IMR-90 (cell line): ENCODE results near the gene UXS1. TPM values are rescaled to one million over a fixed set of nuclear protein-coding genes. Genes with fewer than 3 reads are reported as not detected.

Source experiments
- ATAC-seq: fragments of 200-7000 bp; cut with Tn5 transposase; 2 replicates; pipeline ENCODE4 v1.9.1; 2020; ENCODE audit warnings: low read depth, mild to moderate bottlenecking, moderate library complexity
- BruUV-seq: library from RNA; stranded (reverse); fragments of 400-500 nt; replicated peaks from 2 replicates; lab custom pipeline; 2021; lab: Mats Ljungman, UMichigan
- CTCF ChIA-PET: fragments of 300-600 bp; formaldehyde crosslinking; extraction: SDS; loops from one replicate; lab custom pipeline; 2021; ENCODE audit warnings: antibody characterized with exemption; lab: Yijun Ruan, JAX
- POLR2A ChIA-PET: fragments of 300-600 bp; sonication (Branson Sonifier 250); formaldehyde crosslinking; loops from one replicate; lab custom pipeline; 2022; ENCODE audit warnings: antibody characterized with exemption; ENCODE audit not compliant: unreplicated experiment; lab: Charles Lee
- DNase-seq: peaks from one replicate; pipeline ENCODE4 v3.0.0; 2013
- H2AFZ ChIP-seq: replicated peaks from 2 replicates; pipeline ENCODE3; 2013; ENCODE audit warnings: low read length, mild to moderate bottlenecking; ENCODE audit not compliant: poor library complexity
- H2AK5ac ChIP-seq: 2 replicates; pipeline ENCODE4 v1.6.1; 2013; ENCODE audit warnings: low read depth, low read length, inconsistent platforms
- H2AK9ac ChIP-seq: replicated peaks from 2 replicates; pipeline ENCODE3; 2013; ENCODE audit warnings: mild to moderate bottlenecking, low read depth, low read length, moderate library complexity; ENCODE audit not compliant: poor library complexity
- H2BK120ac ChIP-seq: 2 replicates; pipeline ENCODE4 v1.6.1; 2013; ENCODE audit warnings: low read depth, low read length, inconsistent platforms
- H2BK15ac ChIP-seq: 3 replicates; pipeline ENCODE4 v1.6.1; 2013; ENCODE audit warnings: low read depth, low read length, inconsistent platforms
- H2BK20ac ChIP-seq: 2 replicates; pipeline ENCODE4 v1.6.1; 2013; ENCODE audit warnings: low read depth, mild to moderate bottlenecking, inconsistent platforms, low read length, moderate library complexity
- H2BK5ac ChIP-seq: 2 replicates; pipeline ENCODE4 v1.6.1; 2013; ENCODE audit warnings: mild to moderate bottlenecking, low read depth, low read length, inconsistent platforms; ENCODE audit not compliant: poor library complexity, severe bottlenecking
- H3K14ac ChIP-seq: replicated peaks from 2 replicates; pipeline ENCODE4 v1.6.1; 2013; ENCODE audit warnings: low read depth, low read length, inconsistent platforms
- H3K18ac ChIP-seq: 2 replicates; pipeline ENCODE4 v1.6.1; 2013; ENCODE audit warnings: low read depth, low read length, control low read depth
- H3K23ac ChIP-seq: 2 replicates; pipeline ENCODE4 v1.6.1; 2013; ENCODE audit warnings: low read depth, low read length, inconsistent platforms
- H3K27ac ChIP-seq: 2 replicates; pipeline ENCODE4 v1.5.1; 2013; ENCODE audit warnings: mild to moderate bottlenecking, control low read depth, low read length; ENCODE audit not compliant: insufficient read depth
- H3K27me3 ChIP-seq: 2 replicates; pipeline ENCODE4 v1.6.1; 2013; ENCODE audit warnings: low read length; ENCODE audit not compliant: control insufficient read depth, insufficient read depth
- H3K36me3 ChIP-seq: 2 replicates; pipeline ENCODE4 v1.6.1; 2013; ENCODE audit warnings: low read length, mixed read lengths; ENCODE audit not compliant: control insufficient read depth, insufficient read depth
- H3K4ac ChIP-seq: 2 replicates; pipeline ENCODE4 v1.6.1; 2013; ENCODE audit warnings: low read depth, low read length, inconsistent platforms
- H3K4me1 ChIP-seq: 2 replicates; pipeline ENCODE4 v1.6.1; 2013; ENCODE audit warnings: low read length, mixed read lengths; ENCODE audit not compliant: control insufficient read depth, insufficient read depth
- H3K4me2 ChIP-seq: 2 replicates; pipeline ENCODE4 v1.6.1; 2013; ENCODE audit warnings: low read depth, mild to moderate bottlenecking, control low read depth, low read length, moderate library complexity
- H3K4me3 ChIP-seq: 2 replicates; pipeline ENCODE4 v1.5.1; 2013; ENCODE audit warnings: low read depth, mild to moderate bottlenecking, control low read depth, low read length, moderate library complexity; ENCODE audit not compliant: insufficient read depth
- H3K56ac ChIP-seq: 2 replicates; pipeline ENCODE4 v1.6.1; 2013; ENCODE audit warnings: low read length, inconsistent platforms; ENCODE audit not compliant: insufficient read depth; ENCODE audit errors: extremely low read depth
- H3K79me1 ChIP-seq, 2 experiments: 2 replicates each; pipeline ENCODE4 v1.6.1; 2013; ENCODE audit warnings: low read length in 2 of 2, inconsistent platforms in 1 of 2, low read depth in 1 of 2
- H3K9ac ChIP-seq: 2 replicates; pipeline ENCODE4 v1.6.1; 2013; ENCODE audit warnings: low read depth, low read length, control low read depth
- H3K9me1 ChIP-seq: 2 replicates; pipeline ENCODE4 v1.6.1; 2013; ENCODE audit warnings: low read length, inconsistent platforms; ENCODE audit not compliant: insufficient read depth
- H3K9me3 ChIP-seq: 2 replicates; pipeline ENCODE4 v1.6.1; 2013; ENCODE audit warnings: low read length; ENCODE audit not compliant: control insufficient read depth, insufficient read depth
- H4K20me1 ChIP-seq: 2 replicates; pipeline ENCODE4 v1.6.1; 2013; ENCODE audit warnings: low read length, inconsistent platforms; ENCODE audit not compliant: insufficient read depth
- H4K5ac ChIP-seq: 2 replicates; pipeline ENCODE4 v1.6.1; 2013; ENCODE audit warnings: mild to moderate bottlenecking, low read depth, low read length, control low read depth
- H4K8ac ChIP-seq, 2 experiments: 2 replicates each; pipeline ENCODE4 v1.6.1; 2013; ENCODE audit warnings: low read depth in 2 of 2, low read length in 2 of 2, control low read depth in 1 of 2, inconsistent platforms in 1 of 2
- H4K91ac ChIP-seq: 2 replicates; pipeline ENCODE4 v1.6.1; 2013; ENCODE audit warnings: low read depth, low read length, inconsistent platforms; ENCODE audit not compliant: insufficient read depth
- CHD1 ChIP-seq: IDR thresholded peaks from 2 replicates; pipeline ENCODE4 v1.6.1; 2012; ENCODE audit warnings: low read depth, low read length, improper control_type of control experiment
- MAFK ChIP-seq: IDR thresholded peaks from 2 replicates; pipeline ENCODE4 v1.6.1; 2012; ENCODE audit warnings: low read depth, low read length, improper control_type of control experiment
- MAZ ChIP-seq: IDR thresholded peaks from 2 replicates; pipeline ENCODE4 v1.6.1; 2012; ENCODE audit warnings: low read depth, mild to moderate bottlenecking, low read length, improper control_type of control experiment, moderate library complexity, borderline replicate concordance
- WGBS, 2 experiments: methylation state at CpG; one replicate each; pipeline versions ENCODE4 v1.1.5 to v1.1.7; 2013; ENCODE audit warnings: missing lambda C conversion rate in 2 of 2; ENCODE audit not compliant: insufficient read length in 1 of 2; ENCODE audit errors: extremely low coverage in 2 of 2; 5-methylcytosine and 5-hydroxymethylcytosine counted together
- dilution Hi-C: fragments of 300-500 bp; cut with HindIII; formaldehyde crosslinking; loops from one replicate; pipeline ENCODE4 v1.14.3; 2018; ENCODE audit warnings: low sequenced_read_pairs; ENCODE audit not compliant: unreplicated experiment
- in situ Hi-C: fragments of 300-500 bp; cut with MboI; formaldehyde crosslinking; loops from 3 replicates; pipeline ENCODE4 v1.14.3; 2019; ENCODE audit warnings: low sequenced_read_pairs, inconsistent platforms, mixed read lengths
- intact Hi-C: fragments of 100-400 bp; cut with micrococcal nuclease; formaldehyde crosslinking; loops from 2 replicates; pipeline ENCODE4 v1.10.0; 2022
- polyA plus RNA-seq, 3 experiments: library from polyadenylated mRNA; depleted of rRNA; stranded (reverse); fragments of >200 nt; gene quantifications; 2 replicates each; pipeline ENCODE4 v1.2.3, GENCODE V29; 2012; ENCODE audit warnings: low replicate concordance in 1 of 3
- total RNA-seq: library from RNA; depleted of rRNA; stranded (reverse); fragments of >200 nt; gene quantifications from 2 replicates; pipeline ENCODE4 v1.2.3, GENCODE V29; 2012
- TF ChIP-seq, protein P1 (sequence below): conservative IDR thresholded peaks from 2 replicates; pipeline ENCODE4 v1.5.1; 2012; ENCODE audit warnings: mild to moderate bottlenecking, low read depth, low read length, improper control_type of control experiment
- TF ChIP-seq, protein P2 (sequence below): fragments of 150-350 bp; IDR thresholded peaks from 2 replicates; pipeline ENCODE4 v1.6.1; 2016; ENCODE audit warnings: low read depth, mild to moderate bottlenecking, low read length, moderate library complexity, borderline replicate concordance

Gene UXS1
- total and polyA plus RNA-seq, 2 of the 4 experiments (the other 2 are of a cell fraction): 33.7 to 54.3 TPM

DNA sequence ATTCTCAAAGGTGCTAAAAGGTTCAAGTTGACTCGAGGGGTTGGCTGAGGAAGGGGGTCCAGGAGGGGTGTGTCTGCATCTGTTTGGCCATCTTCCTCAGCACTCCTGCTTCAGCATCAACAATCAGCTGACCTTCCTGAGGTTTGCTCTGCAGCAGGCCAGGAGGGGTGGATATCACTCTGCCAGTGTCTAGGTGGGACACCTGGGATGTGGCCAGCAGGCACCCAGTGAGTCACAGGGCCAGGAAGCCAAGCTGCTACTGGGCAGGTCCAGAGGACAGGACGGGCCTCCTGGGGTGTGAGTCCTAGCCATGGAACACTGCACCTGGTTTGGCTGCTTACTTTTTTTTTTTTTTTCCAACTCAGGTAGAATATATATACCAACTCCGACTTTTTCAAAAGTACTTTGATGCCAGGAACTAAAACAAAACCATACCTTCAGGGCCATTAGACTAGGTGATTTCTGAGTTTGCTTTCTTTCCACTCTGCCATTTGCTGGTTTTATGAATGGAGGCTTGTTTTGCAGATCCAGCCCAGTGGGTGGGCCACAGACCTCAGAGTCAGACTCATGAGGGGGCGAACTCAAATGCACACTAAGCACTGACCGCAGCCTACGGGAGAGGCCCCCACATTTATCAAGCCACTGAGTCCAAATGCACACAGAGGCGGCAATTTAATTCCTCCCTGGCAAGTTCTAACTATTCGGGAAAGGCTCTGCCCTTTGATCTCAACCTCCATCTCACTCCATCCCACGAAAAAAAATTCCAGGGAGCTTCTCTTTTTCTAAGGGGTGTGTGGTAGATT, 76.0 kb downstream of the UXS1 start:
- Histone ChIP-seq H4K20me1 (peaks cover 15% of the 10 kb centered on the region; the same call in 1 of the 2 replicates), H2AFZ (no peak overlapping the region), H2BK15ac (no peak overlapping the region), H4K8ac (no peak overlapping the region), H3K9me1 (peaks cover 17% of the 10 kb centered on the region), H3K14ac (no peak overlapping the region), H3K4ac (no peak overlapping the region), H3K4me1 (no peaks in the 10 kb centered on the region), H3K56ac (no peak overlapping the region), H3K27ac (no peak overlapping the region), H2BK20ac (no peak overlapping the region), H2AK9ac (no peak overlapping the region), H3K79me1 (peaks cover 0 to 15% of the 10 kb centered on the region in 2 experiments; a peak in 2 of 4 replicates), H4K5ac (no peak overlapping the region), H3K18ac (no peak overlapping the region), H2AK5ac (no peak overlapping the region), H3K23ac (no peak overlapping the region), H3K27me3 (no peaks in the 10 kb centered on the region), H3K36me3 (peaks cover 14% of the 10 kb centered on the region), H3K9me3 (no peaks in the 10 kb centered on the region), H3K4me3 (no peak overlapping the region), H2BK120ac (no peak overlapping the region), H3K4me2 (no peak overlapping the region), H2BK5ac (no peak overlapping the region), H3K9ac (no peak overlapping the region), H4K91ac (no peak overlapping the region)
- 83% methylated on average over 1 of the region's 9 CpGs; no CpG with 5 or more reads in 1 of the 2 experiments for WGBS, 2 experiments
- CTCF ChIA-PET: no interaction called here
- DNase-seq: no peak
- no peak for ATAC-seq
- no TSS peak for BruUV-seq
- POLR2A ChIA-PET: no interaction called here
- in situ Hi-C loops (no loop called here), dilution Hi-C loops (no loop called here), intact Hi-C loops (no loop called here)
- TF ChIP-seq, protein P1, sequence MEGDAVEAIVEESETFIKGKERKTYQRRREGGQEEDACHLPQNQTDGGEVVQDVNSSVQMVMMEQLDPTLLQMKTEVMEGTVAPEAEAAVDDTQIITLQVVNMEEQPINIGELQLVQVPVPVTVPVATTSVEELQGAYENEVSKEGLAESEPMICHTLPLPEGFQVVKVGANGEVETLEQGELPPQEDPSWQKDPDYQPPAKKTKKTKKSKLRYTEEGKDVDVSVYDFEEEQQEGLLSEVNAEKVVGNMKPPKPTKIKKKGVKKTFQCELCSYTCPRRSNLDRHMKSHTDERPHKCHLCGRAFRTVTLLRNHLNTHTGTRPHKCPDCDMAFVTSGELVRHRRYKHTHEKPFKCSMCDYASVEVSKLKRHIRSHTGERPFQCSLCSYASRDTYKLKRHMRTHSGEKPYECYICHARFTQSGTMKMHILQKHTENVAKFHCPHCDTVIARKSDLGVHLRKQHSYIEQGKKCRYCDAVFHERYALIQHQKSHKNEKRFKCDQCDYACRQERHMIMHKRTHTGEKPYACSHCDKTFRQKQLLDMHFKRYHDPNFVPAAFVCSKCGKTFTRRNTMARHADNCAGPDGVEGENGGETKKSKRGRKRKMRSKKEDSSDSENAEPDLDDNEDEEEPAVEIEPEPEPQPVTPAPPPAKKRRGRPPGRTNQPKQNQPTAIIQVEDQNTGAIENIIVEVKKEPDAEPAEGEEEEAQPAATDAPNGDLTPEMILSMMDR: no peak
- TF ChIP-seq MAZ (no peak), MAFK (no peak), CHD1 (no peak)
- TF ChIP-seq, protein P2, sequence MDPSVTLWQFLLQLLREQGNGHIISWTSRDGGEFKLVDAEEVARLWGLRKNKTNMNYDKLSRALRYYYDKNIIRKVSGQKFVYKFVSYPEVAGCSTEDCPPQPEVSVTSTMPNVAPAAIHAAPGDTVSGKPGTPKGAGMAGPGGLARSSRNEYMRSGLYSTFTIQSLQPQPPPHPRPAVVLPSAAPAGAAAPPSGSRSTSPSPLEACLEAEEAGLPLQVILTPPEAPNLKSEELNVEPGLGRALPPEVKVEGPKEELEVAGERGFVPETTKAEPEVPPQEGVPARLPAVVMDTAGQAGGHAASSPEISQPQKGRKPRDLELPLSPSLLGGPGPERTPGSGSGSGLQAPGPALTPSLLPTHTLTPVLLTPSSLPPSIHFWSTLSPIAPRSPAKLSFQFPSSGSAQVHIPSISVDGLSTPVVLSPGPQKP: no peak
